Uterus (tissue), 2 donors: ENCODE results near the gene EVA1A.

ENCODE experiments used
- CTCF ChIP-seq, 4 experiments: fragments of 200-600 bp in 2 of 4; fragments of 450-650 bp in 2 of 4; sonication (generic) in 2 of 4; IDR thresholded peaks; one replicate each; pipeline ENCODE4 v1.5.1; 2016 to 2019; ENCODE audit warnings: antibody characterized with exemption in 4 of 4, mild to moderate bottlenecking in 2 of 4, moderate library complexity in 1 of 4
- POLR2A ChIP-seq, 2 donors: fragments of 450-650 bp; IDR thresholded peaks; one replicate each; pipeline ENCODE4 v1.6.1; 2016; ENCODE audit warnings: antibody characterized with exemption in 2 of 2, mild to moderate bottlenecking in 1 of 2, moderate library complexity in 1 of 2

- TF ChIP-seq CTCF (IDR thresholded peaks at IDR 0.05) = no peak
- TF ChIP-seq POLR2A (IDR thresholded peaks at IDR 0.05) = no peak
Observed at GRCh38 chr2:75450068-75450467, 110.7 kb downstream of the EVA1A start.
